HepG2 (cell line): ENCODE measurements around the gene LARP4. TPM values are rescaled to one million over a fixed set of nuclear protein-coding genes. Genes with fewer than 3 reads are reported as not detected.

Experiments used
- ARNT2 ChIP-seq: sonication (generic); formaldehyde crosslinking; IDR thresholded peaks from 2 replicates; pipeline ENCODE4 v1.8.0; 2022; ENCODE audit warnings: mild to moderate bottlenecking, low read depth, missing genetic modification reagents, moderate library complexity
- BHLHE40 ChIP-seq: IDR thresholded peaks from 2 replicates; pipeline ENCODE4 v1.6.1; 2011; ENCODE audit warnings: low read length, improper control_type of control experiment
- CHCHD3 ChIP-seq: sonication (generic); formaldehyde crosslinking; IDR thresholded peaks from 2 replicates; pipeline ENCODE4 v1.8.0; 2022; ENCODE audit warnings: mild to moderate bottlenecking, missing genetic modification reagents, moderate library complexity
- EHMT2 ChIP-seq: fragments of 200-600 bp; sonication (generic); IDR thresholded peaks from 2 replicates; pipeline ENCODE4 v1.7.0; 2017; ENCODE audit warnings: antibody characterized with exemption, low read depth, low read length, borderline replicate concordance
- FOXA3 ChIP-seq: IDR thresholded peaks from 2 replicates; pipeline ENCODE4 v1.6.1; 2016; ENCODE audit warnings: missing genetic modification reagents, missing compliant biosample characterization
- IKZF1 ChIP-seq: fragments of 450-650 bp; IDR thresholded peaks from 2 replicates; pipeline ENCODE4 v1.7.1; 2016
- MEIS2 ChIP-seq: sonication (generic); formaldehyde crosslinking; IDR thresholded peaks from 2 replicates; pipeline ENCODE4 v1.9.0; 2021; ENCODE audit warnings: mild to moderate bottlenecking, missing genetic modification reagents
- PITX1 ChIP-seq: sonication (generic); formaldehyde crosslinking; IDR thresholded peaks from 2 replicates; pipeline ENCODE4 v1.5.1; 2020; ENCODE audit warnings: mild to moderate bottlenecking, missing genetic modification reagents
- SIN3B ChIP-seq: fragments of 150-350 bp; IDR thresholded peaks from 2 replicates; pipeline ENCODE4 v1.6.1; 2014; ENCODE audit warnings: low read length
- SP140L ChIP-seq: sonication (generic); formaldehyde crosslinking; IDR thresholded peaks from 2 replicates; pipeline ENCODE4 v1.4.0; 2020; ENCODE audit warnings: missing genetic modification reagents, borderline replicate concordance
- TOE1 ChIP-seq: sonication (generic); formaldehyde crosslinking; IDR thresholded peaks from 2 replicates; pipeline ENCODE4 v1.4.0; 2020; ENCODE audit warnings: mild to moderate bottlenecking, missing genetic modification reagents
- ZNF232 ChIP-seq: sonication (generic); formaldehyde crosslinking; IDR thresholded peaks from 2 replicates; pipeline ENCODE4 v1.4.0; 2020; ENCODE audit warnings: missing genetic modification reagents, borderline replicate concordance
- ZNF543 ChIP-seq: sonication (generic); formaldehyde crosslinking; IDR thresholded peaks from 2 replicates; pipeline ENCODE4 v1.4.0; 2020; ENCODE audit warnings: mild to moderate bottlenecking, missing genetic modification reagents
- ZNF678 ChIP-seq: sonication (generic); formaldehyde crosslinking; IDR thresholded peaks from 2 replicates; pipeline ENCODE4 v1.4.0; 2020; ENCODE audit warnings: mild to moderate bottlenecking, missing genetic modification reagents
- ZNF761 ChIP-seq: sonication (generic); formaldehyde crosslinking; conservative IDR thresholded peaks from 2 replicates; pipeline ENCODE4 v1.4.0; 2020; ENCODE audit warnings: mild to moderate bottlenecking, missing genetic modification reagents
- ZNF766 ChIP-seq: sonication (generic); formaldehyde crosslinking; IDR thresholded peaks from 2 replicates; pipeline ENCODE4 v1.5.0; 2020; ENCODE audit warnings: missing genetic modification reagents, borderline replicate concordance
- ZNF891 ChIP-seq: sonication (generic); formaldehyde crosslinking; IDR thresholded peaks from 2 replicates; pipeline ENCODE4 v1.5.0; 2020; ENCODE audit warnings: mild to moderate bottlenecking, missing genetic modification reagents
- polyA plus RNA-seq, 8 experiments: library from polyadenylated mRNA; depleted of rRNA in 3 of 8; stranded (reverse) in 7 of 8; unstranded in 1 of 8; fragments of >200 nt; fragmentation: Illumina TruSeq in 4 of 8; extraction: Trizol in 4 of 8; gene quantifications; 2 replicates each; pipeline versions ENCODE4 v1.2.1 to v1.2.3, GENCODE V29; 2011 to 2016; ENCODE audit warnings: low read depth in 4 of 8, missing spikeins in 1 of 8, mixed read lengths in 1 of 8; ENCODE audit not compliant: insufficient read depth in 1 of 8
- total RNA-seq, 5 experiments: library from RNA; depleted of rRNA; stranded (reverse); fragments of >200 nt; fragmentation: Illumina TruSeq; extraction: Trizol; gene quantifications; 2 replicates each; pipeline ENCODE4 v1.2.3, GENCODE V29; 2016; ENCODE audit warnings: low read depth in 1 of 5
- TF ChIP-seq, protein P1 (sequence below): IDR thresholded peaks from 2 replicates; pipeline ENCODE4 v1.4.0; 2020; ENCODE audit warnings: mild to moderate bottlenecking, missing genetic modification reagents
- TF ChIP-seq, protein P2 (sequence below): sonication (generic); formaldehyde crosslinking; IDR thresholded peaks from 2 replicates; pipeline ENCODE4 v1.4.0; 2020; ENCODE audit warnings: missing genetic modification reagents, mild to moderate bottlenecking, borderline replicate concordance
- TF ChIP-seq, protein P3 (sequence below): sonication (generic); formaldehyde crosslinking; IDR thresholded peaks from 2 replicates; pipeline ENCODE4 v1.4.0; 2020; ENCODE audit warnings: mild to moderate bottlenecking, missing genetic modification reagents

The LARP4 gene
- total and polyA plus RNA-seq, 2 of the 13 experiments (the other 11 are each of a cell fraction or from before 2014, with no cell fraction given): 16.4 to 42.7 TPM

DNA sequence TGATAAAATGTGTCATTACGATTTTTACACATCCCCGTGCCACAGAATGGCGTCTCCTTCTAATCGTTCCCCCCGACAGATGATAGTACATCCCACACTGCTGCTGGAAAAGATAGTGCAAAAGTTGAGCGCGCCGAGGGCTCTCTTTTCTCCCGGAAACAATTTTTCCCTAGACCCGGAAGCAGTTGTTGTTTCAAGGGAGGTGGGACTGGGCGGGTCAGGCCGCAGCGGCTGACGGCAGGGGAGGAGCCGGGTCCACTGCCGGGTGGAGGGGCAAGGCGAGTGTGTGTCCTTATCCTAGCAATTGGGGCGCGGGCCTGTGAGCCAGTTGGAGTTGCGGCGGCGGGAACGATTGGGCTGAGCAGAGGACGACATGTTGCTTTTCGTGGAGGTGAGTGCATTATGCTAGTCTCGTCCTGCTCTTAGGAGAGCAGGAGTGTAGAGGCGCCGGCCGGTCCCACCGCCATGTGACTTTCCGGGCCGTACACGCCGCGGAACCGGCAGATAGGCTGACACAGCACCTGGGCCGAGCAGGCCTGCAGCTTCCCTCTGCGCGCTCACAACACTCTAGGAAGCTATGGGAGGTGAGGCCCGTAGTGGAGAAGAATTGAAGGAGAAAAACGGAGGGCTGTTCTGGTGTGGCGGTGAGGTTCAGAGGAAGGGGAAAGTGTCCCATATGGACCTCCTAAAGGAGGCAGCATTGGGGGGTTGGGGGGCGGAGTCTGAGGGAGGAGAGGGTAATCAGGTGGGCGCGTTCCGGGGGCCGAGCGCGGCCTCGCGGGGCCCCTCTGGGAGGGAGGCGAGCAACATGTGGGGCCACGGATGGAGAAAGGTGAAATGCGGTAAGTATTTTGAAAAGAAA, at the start of gene LARP4 (continued):
- TF ChIP-seq, protein P1, sequence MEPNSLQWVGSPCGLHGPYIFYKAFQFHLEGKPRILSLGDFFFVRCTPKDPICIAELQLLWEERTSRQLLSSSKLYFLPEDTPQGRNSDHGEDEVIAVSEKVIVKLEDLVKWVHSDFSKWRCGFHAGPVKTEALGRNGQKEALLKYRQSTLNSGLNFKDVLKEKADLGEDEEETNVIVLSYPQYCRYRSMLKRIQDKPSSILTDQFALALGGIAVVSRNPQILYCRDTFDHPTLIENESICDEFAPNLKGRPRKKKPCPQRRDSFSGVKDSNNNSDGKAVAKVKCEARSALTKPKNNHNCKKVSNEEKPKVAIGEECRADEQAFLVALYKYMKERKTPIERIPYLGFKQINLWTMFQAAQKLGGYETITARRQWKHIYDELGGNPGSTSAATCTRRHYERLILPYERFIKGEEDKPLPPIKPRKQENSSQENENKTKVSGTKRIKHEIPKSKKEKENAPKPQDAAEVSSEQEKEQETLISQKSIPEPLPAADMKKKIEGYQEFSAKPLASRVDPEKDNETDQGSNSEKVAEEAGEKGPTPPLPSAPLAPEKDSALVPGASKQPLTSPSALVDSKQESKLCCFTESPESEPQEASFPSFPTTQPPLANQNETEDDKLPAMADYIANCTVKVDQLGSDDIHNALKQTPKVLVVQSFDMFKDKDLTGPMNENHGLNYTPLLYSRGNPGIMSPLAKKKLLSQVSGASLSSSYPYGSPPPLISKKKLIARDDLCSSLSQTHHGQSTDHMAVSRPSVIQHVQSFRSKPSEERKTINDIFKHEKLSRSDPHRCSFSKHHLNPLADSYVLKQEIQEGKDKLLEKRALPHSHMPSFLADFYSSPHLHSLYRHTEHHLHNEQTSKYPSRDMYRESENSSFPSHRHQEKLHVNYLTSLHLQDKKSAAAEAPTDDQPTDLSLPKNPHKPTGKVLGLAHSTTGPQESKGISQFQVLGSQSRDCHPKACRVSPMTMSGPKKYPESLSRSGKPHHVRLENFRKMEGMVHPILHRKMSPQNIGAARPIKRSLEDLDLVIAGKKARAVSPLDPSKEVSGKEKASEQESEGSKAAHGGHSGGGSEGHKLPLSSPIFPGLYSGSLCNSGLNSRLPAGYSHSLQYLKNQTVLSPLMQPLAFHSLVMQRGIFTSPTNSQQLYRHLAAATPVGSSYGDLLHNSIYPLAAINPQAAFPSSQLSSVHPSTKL (CRISPR knock-in tag): no peak
- TF ChIP-seq ZNF891 (CRISPR knock-in tag) (peak; percentile 64), MEIS2 (CRISPR knock-in tag) (0 out of 2 replicates have a peak, but pooled peaks have one; percentile 22), BHLHE40 (peak; percentile 75; the same call in 1 of the 2 replicates), SIN3B (peak; percentile 67; the same call in 1 of the 2 replicates), PITX1 (CRISPR knock-in tag) (no peak), ZNF678 (CRISPR knock-in tag) (no peak), ZNF761 (CRISPR knock-in tag) (0 out of 2 replicates have a peak, but pooled peaks have one; percentile 25), SP140L (CRISPR knock-in tag) (no peak), EHMT2 (no peak; the same call in 1 of the 2 replicates), FOXA3 (CRISPR knock-in tag) (peak; percentile 38; the same call in 1 of the 2 replicates), ZNF766 (CRISPR knock-in tag) (no peak; the same call in 1 of the 2 replicates), ZNF232 (CRISPR knock-in tag) (no peak), CHCHD3 (CRISPR knock-in tag) (no peak), IKZF1 (no peak), ZNF543 (peak; percentile 76; the same call in 1 of the 2 replicates), ARNT2 (peak; percentile 60; the same call in 1 of the 2 replicates), TOE1 (CRISPR knock-in tag) (no peak; the same call in 1 of the 2 replicates)
- TF ChIP-seq, protein P2, sequence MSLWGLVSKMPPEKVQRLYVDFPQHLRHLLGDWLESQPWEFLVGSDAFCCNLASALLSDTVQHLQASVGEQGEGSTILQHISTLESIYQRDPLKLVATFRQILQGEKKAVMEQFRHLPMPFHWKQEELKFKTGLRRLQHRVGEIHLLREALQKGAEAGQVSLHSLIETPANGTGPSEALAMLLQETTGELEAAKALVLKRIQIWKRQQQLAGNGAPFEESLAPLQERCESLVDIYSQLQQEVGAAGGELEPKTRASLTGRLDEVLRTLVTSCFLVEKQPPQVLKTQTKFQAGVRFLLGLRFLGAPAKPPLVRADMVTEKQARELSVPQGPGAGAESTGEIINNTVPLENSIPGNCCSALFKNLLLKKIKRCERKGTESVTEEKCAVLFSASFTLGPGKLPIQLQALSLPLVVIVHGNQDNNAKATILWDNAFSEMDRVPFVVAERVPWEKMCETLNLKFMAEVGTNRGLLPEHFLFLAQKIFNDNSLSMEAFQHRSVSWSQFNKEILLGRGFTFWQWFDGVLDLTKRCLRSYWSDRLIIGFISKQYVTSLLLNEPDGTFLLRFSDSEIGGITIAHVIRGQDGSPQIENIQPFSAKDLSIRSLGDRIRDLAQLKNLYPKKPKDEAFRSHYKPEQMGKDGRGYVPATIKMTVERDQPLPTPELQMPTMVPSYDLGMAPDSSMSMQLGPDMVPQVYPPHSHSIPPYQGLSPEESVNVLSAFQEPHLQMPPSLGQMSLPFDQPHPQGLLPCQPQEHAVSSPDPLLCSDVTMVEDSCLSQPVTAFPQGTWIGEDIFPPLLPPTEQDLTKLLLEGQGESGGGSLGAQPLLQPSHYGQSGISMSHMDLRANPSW (CRISPR knock-in tag): no peak; the same call in 1 of the 2 replicates
- TF ChIP-seq, protein P3, sequence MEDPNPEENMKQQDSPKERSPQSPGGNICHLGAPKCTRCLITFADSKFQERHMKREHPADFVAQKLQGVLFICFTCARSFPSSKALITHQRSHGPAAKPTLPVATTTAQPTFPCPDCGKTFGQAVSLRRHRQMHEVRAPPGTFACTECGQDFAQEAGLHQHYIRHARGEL: no peak
